Breast epithelium (tissue), 3 donors: ENCODE measurements around the gene OR5L2.

Source experiments
- POLR2A ChIP-seq: fragments of 450-650 bp; IDR thresholded peaks from one replicate; pipeline ENCODE4 v1.6.1; 2016; ENCODE audit warnings: antibody characterized with exemption, mild to moderate bottlenecking, moderate library complexity
- TF ChIP-seq, protein P1 (sequence below), 3 donors: fragments of 450-650 bp; IDR thresholded peaks; one replicate each; pipeline ENCODE4 v1.5.1; 2016 to 2017; ENCODE audit warnings: antibody characterized with exemption in 3 of 3, mild to moderate bottlenecking in 3 of 3, moderate library complexity in 3 of 3

GRCh38 chr11:55849037-55849436 lies 22.0 kb downstream of the OR5L2 start:
- no peak for TF ChIP-seq POLR2A
- TF ChIP-seq, protein P1, sequence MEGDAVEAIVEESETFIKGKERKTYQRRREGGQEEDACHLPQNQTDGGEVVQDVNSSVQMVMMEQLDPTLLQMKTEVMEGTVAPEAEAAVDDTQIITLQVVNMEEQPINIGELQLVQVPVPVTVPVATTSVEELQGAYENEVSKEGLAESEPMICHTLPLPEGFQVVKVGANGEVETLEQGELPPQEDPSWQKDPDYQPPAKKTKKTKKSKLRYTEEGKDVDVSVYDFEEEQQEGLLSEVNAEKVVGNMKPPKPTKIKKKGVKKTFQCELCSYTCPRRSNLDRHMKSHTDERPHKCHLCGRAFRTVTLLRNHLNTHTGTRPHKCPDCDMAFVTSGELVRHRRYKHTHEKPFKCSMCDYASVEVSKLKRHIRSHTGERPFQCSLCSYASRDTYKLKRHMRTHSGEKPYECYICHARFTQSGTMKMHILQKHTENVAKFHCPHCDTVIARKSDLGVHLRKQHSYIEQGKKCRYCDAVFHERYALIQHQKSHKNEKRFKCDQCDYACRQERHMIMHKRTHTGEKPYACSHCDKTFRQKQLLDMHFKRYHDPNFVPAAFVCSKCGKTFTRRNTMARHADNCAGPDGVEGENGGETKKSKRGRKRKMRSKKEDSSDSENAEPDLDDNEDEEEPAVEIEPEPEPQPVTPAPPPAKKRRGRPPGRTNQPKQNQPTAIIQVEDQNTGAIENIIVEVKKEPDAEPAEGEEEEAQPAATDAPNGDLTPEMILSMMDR (IDR thresholded peaks at IDR 0.05) = no peak
